GM19238 (cell line): ENCODE results near the gene PRDM13.
"Not testable (repeated sequence)": the region's sequence is repeated elsewhere in the genome, so short reads cannot be mapped to it uniquely, and the experiment has no call there.

Experiments
- DNase-seq: peaks from one replicate; pipeline ENCODE4 v3.0.0; 2011; ENCODE audit warnings: low spot score; ENCODE audit not compliant: insufficient read length

Gene PRDM13

GRCh38 chr6:99629293-99629692, 22.7 kb downstream of the PRDM13 start:
- no peak for DNase-seq

- no peak for DNase-seq
These were observed 31.0 kb downstream of the PRDM13 start for GRCh38 chr6:99637629-99638028.

- DNase-seq, result not testable (repeated sequence)
These were observed 31.7 kb downstream of the PRDM13 start for GRCh38 chr6:99638358-99638757.

GRCh38 chr6:99641270-99641669, 34.6 kb downstream of the PRDM13 start:
- DNase-seq, result no peak

GRCh38 chr6:99645986-99646385, 39.4 kb downstream of the PRDM13 start:
- DNase-seq, result no peak

GRCh38 chr6:99650091-99650571, 43.5 kb downstream of the PRDM13 start:
- not testable (repeated sequence) for DNase-seq

GRCh38 chr6:99660206-99660605, 53.6 kb downstream of the PRDM13 start:
- no peak for DNase-seq

- DNase-seq, result no peak
These were observed 55.2 kb downstream of the PRDM13 start for GRCh38 chr6:99661870-99662269.

GRCh38 chr6:99662616-99663015, 56.0 kb downstream of the PRDM13 start:
- no peak for DNase-seq
